NB4 (cell line): ENCODE data around the gene FMN1.

Source experiments
- CTCF ChIP-seq: IDR thresholded peaks from one replicate; pipeline ENCODE4 v1.5.1; 2012; ENCODE audit warnings: low read depth, low read length
- POLR2A ChIP-seq: IDR thresholded peaks from 2 replicates; pipeline ENCODE4 v1.6.1; 2011; ENCODE audit warnings: mild to moderate bottlenecking; ENCODE audit not compliant: insufficient read length; ENCODE audit errors: extremely low read depth

- no peak for TF ChIP-seq CTCF
- TF ChIP-seq POLR2A = no peak
Observed at GRCh38 chr15:32729700-32730395, 464.7 kb downstream of the FMN1 start.
